ENCODE data around the gene OS9.
A peak's percentile ranks its signal among the peaks of the same experiment; 100 is the strongest.

Gene OS9

GRCh38 chr12:57722716-57723629 lies 29.0 kb downstream of the OS9 start:
- Mint-ChIP-seq H3K27me3 (ENCODE audit: low read depth) (no peaks in the 10 kb centered on the region), H3K4me1 (ENCODE audit: low read depth) (peaks cover 3% of the 10 kb centered on the region), H3K27ac (no peak overlapping the region), H3K36me3 (ENCODE audit: low read depth) (peaks cover 30% of the 10 kb centered on the region), H3K9me3 (no peaks in the 10 kb centered on the region), H3K4me3 (no peak overlapping the region)

GRCh38 chr12:57723630-57723962 lies 29.7 kb downstream of the OS9 start:
- Mint-ChIP-seq H3K27me3 (ENCODE audit: low read depth) (no peaks in the 10 kb centered on the region), H3K4me3 (no peak overlapping the region), H3K4me1 (ENCODE audit: low read depth) (peaks cover 6% of the 10 kb centered on the region), H3K9me3 (no peaks in the 10 kb centered on the region), H3K36me3 (ENCODE audit: low read depth) (peaks cover 31% of the 10 kb centered on the region), H3K27ac (no peak overlapping the region)

GRCh38 chr12:57724003-57724935 lies 30.3 kb downstream of the OS9 start:
- Mint-ChIP-seq H3K36me3 (ENCODE audit: low read depth) (peaks cover 31% of the 10 kb centered on the region), H3K27me3 (ENCODE audit: low read depth) (no peaks in the 10 kb centered on the region), H3K9me3 (no peaks in the 10 kb centered on the region), H3K27ac (no peak overlapping the region), H3K4me1 (ENCODE audit: low read depth) (peaks cover 6% of the 10 kb centered on the region), H3K4me3 (no peak overlapping the region)

- peaks cover 30% of the 10 kb centered on the region for H3K36me3 Mint-ChIP-seq (ENCODE audit: low read depth)
These were observed 31.2 kb downstream of the OS9 start for GRCh38 chr12:57724936-57725740.

GRCh38 chr12:57725851-57726150 lies 31.9 kb downstream of the OS9 start:
- H3K4me3 Mint-ChIP-seq: no peak overlapping the region
- peaks cover 6% of the 10 kb centered on the region for H3K4me1 Mint-ChIP-seq (ENCODE audit: low read depth)
- H3K36me3 Mint-ChIP-seq (ENCODE audit: low read depth): peaks cover 30% of the 10 kb centered on the region

More at GRCh38 chr12:57724936-57725740, 31.2 kb downstream of the OS9 start:
- Mint-ChIP-seq H3K27ac (no peak overlapping the region), H3K9me3 (no peaks in the 10 kb centered on the region), H3K27me3 (ENCODE audit: low read depth) (no peaks in the 10 kb centered on the region), H3K4me1 (ENCODE audit: low read depth) (peaks cover 6% of the 10 kb centered on the region), H3K4me3 (no peak overlapping the region)

GRCh38 chr12:57726151-57726883 lies 32.4 kb downstream of the OS9 start:
- Mint-ChIP-seq H3K27ac (peak overlapping the region; percentile 29), H3K27me3 (ENCODE audit: low read depth) (no peaks in the 10 kb centered on the region), H3K36me3 (ENCODE audit: low read depth) (peaks cover 35% of the 10 kb centered on the region), H3K4me3 (no peak overlapping the region), H3K9me3 (no peaks in the 10 kb centered on the region), H3K4me1 (ENCODE audit: low read depth) (peaks cover 6% of the 10 kb centered on the region)

More at GRCh38 chr12:57725851-57726150, 31.9 kb downstream of the OS9 start:
- no peak overlapping the region for H3K27ac Mint-ChIP-seq
- H3K9me3 Mint-ChIP-seq: no peaks in the 10 kb centered on the region
- H3K27me3 Mint-ChIP-seq (ENCODE audit: low read depth): no peaks in the 10 kb centered on the region

GRCh38 chr12:57726884-57727757 lies 33.2 kb downstream of the OS9 start:
- peaks cover 6% of the 10 kb centered on the region for H3K4me1 Mint-ChIP-seq (ENCODE audit: low read depth)
- no peak overlapping the region for H3K4me3 Mint-ChIP-seq
- H3K9me3 Mint-ChIP-seq: no peaks in the 10 kb centered on the region
- peaks cover 37% of the 10 kb centered on the region for H3K36me3 Mint-ChIP-seq (ENCODE audit: low read depth)
- no peak overlapping the region for H3K27ac Mint-ChIP-seq
- no peaks in the 10 kb centered on the region for H3K27me3 Mint-ChIP-seq (ENCODE audit: low read depth)

- Mint-ChIP-seq H3K27ac (peak overlapping the region; percentile 52), H3K4me1 (ENCODE audit: low read depth) (peaks cover 6% of the 10 kb centered on the region), H3K27me3 (ENCODE audit: low read depth) (no peaks in the 10 kb centered on the region), H3K4me3 (no peak overlapping the region), H3K36me3 (ENCODE audit: low read depth) (peaks cover 43% of the 10 kb centered on the region), H3K9me3 (no peaks in the 10 kb centered on the region)
These were observed 33.9 kb downstream of the OS9 start for GRCh38 chr12:57727758-57728395.

- peaks cover 6% of the 10 kb centered on the region for H3K4me1 Mint-ChIP-seq (ENCODE audit: low read depth)
- no peak overlapping the region for H3K27ac Mint-ChIP-seq
- H3K36me3 Mint-ChIP-seq (ENCODE audit: low read depth): peaks cover 51% of the 10 kb centered on the region
- no peaks in the 10 kb centered on the region for H3K27me3 Mint-ChIP-seq (ENCODE audit: low read depth)
- no peaks in the 10 kb centered on the region for H3K9me3 Mint-ChIP-seq
- H3K4me3 Mint-ChIP-seq: no peak overlapping the region
These were observed 35.5 kb downstream of the OS9 start for GRCh38 chr12:57729321-57729844.

GRCh38 chr12:57730336-57731067 lies 36.6 kb downstream of the OS9 start:
- peaks cover 10% of the 10 kb centered on the region for H3K4me1 Mint-ChIP-seq (ENCODE audit: low read depth)
- H3K4me3 Mint-ChIP-seq: no peak overlapping the region
- H3K9me3 Mint-ChIP-seq: no peaks in the 10 kb centered on the region
- H3K27me3 Mint-ChIP-seq (ENCODE audit: low read depth): no peaks in the 10 kb centered on the region
- peaks cover 54% of the 10 kb centered on the region for H3K36me3 Mint-ChIP-seq (ENCODE audit: low read depth)
- no peak overlapping the region for H3K27ac Mint-ChIP-seq

GRCh38 chr12:57731411-57732080 lies 37.6 kb downstream of the OS9 start:
- Mint-ChIP-seq H3K4me3 (no peak overlapping the region), H3K27me3 (ENCODE audit: low read depth) (no peaks in the 10 kb centered on the region), H3K9me3 (no peaks in the 10 kb centered on the region), H3K4me1 (ENCODE audit: low read depth) (peaks cover 10% of the 10 kb centered on the region), H3K36me3 (ENCODE audit: low read depth) (peaks cover 54% of the 10 kb centered on the region), H3K27ac (no peak overlapping the region)

- Mint-ChIP-seq H3K27me3 (ENCODE audit: low read depth) (no peaks in the 10 kb centered on the region), H3K4me1 (ENCODE audit: low read depth) (peaks cover 14% of the 10 kb centered on the region), H3K9me3 (no peaks in the 10 kb centered on the region), H3K27ac (no peak overlapping the region), H3K4me3 (no peak overlapping the region), H3K36me3 (ENCODE audit: low read depth) (peaks cover 58% of the 10 kb centered on the region)
These were observed 38.3 kb downstream of the OS9 start for GRCh38 chr12:57732270-57732669.

Measured in T-helper 1 cell treated with Interleukin-12 subunit alpha and Interleukin-12 subunit beta and Interleukin-4 antibody, amounts not matched to agents 30 μg/mL and 1 μg/mL, for 36 hours (primary cell).